ENCODE measurements around the gene SPNS2. TPM values are rescaled to one million over a fixed set of nuclear protein-coding genes. Genes with fewer than 3 reads are reported as not detected.

SPNS2 gene
- total RNA-seq, 1 experiment from 2014 or later: 0.33 TPM

DNA sequence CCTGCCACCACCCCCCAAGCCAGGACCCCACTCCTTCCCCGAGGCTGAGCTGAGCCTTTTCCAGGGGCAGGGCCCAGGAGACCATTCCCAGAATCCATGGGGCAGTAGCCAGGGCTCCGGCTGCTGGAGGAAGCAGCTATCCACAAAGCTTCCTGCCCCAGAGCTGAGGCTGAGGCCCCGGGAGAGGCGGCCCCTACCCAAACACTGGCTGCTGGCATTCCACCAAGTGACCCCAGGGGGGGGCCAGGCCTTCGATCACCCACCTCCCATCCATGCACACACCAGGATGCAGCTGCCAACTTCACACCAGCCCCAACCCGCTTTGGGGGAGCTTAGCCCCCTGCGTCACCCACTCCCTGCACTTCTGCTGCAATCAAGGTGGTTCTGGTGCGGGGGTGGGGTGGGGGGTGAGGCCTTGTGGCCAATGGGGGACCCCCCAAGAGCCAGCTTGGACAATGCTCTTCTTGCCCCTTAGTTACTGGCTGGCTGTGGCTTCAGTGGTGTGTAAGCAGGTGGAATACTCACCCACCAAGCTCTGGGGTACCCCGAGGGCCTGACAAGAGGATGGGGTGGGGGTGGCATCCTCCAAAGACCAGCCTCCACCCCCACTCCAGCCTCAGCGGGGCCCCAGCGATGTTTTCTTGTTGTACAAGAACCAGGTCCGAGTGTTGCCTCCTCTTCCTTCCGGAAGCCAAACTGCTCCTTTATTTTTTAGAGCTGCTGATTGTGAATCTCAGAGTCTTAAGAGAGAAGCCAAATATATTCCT lies 39.7 kb downstream of the SPNS2 start:
- H3T11ph ChIP-seq (ENCODE audit: low read length): no peak overlapping the region
- no peaks in the 10 kb centered on the region for H3K79me1 ChIP-seq (ENCODE audit: insufficient read depth, low read depth, low read length, poor library complexity, severe bottlenecking)
- H3K27ac Mint-ChIP-seq: no peak overlapping the region
- H3K9me3 Mint-ChIP-seq: no peaks in the 10 kb centered on the region
- no peak overlapping the region for H2BK5ac ChIP-seq (ENCODE audit: insufficient read length, low read length)
- no peak overlapping the region for H2BK15ac ChIP-seq (ENCODE audit: low read depth, low read length)
- no peak overlapping the region for H3K4me3 Mint-ChIP-seq
- no peak overlapping the region for H4K91ac ChIP-seq (ENCODE audit: insufficient read length, low read depth, low read length)
- H4K5ac ChIP-seq (ENCODE audit: insufficient read length, low read depth, low read length): no peak overlapping the region
- H3K79me2 ChIP-seq (ENCODE audit: insufficient read depth, low read length): no peaks in the 10 kb centered on the region
- no peak overlapping the region for H3K27ac ChIP-seq (ENCODE audit: insufficient read length, low read depth, low read length)
- no peak overlapping the region for H2AFZ ChIP-seq (ENCODE audit: low read length)
- TF ChIP-seq CTCF (conservative IDR thresholded peaks at IDR 0.05): no peak
- H4K20me1 ChIP-seq (ENCODE audit: control insufficient read depth, insufficient read depth, insufficient read length): peaks cover 5% of the 10 kb centered on the region
- no peak overlapping the region for H3K9ac ChIP-seq (ENCODE audit: extremely low read depth, insufficient read length, low read length)
- H3K4ac ChIP-seq (ENCODE audit: low read depth, low read length): no peak overlapping the region
- no peak overlapping the region for H3K14ac ChIP-seq (ENCODE audit: insufficient read depth, low read length)
- H3K27me3 ChIP-seq (ENCODE audit: insufficient read depth, low read length): no peaks in the 10 kb centered on the region
- H3K4me1 ChIP-seq (ENCODE audit: insufficient read depth, low read length): no peaks in the 10 kb centered on the region; the same call in 1 of the 2 replicates
- H3K9me3 ChIP-seq (ENCODE audit: control insufficient read depth, low read depth, low read length): no peaks in the 10 kb centered on the region
- no peak overlapping the region for H3K4me2 ChIP-seq (ENCODE audit: insufficient read depth, insufficient read length, low read length)
- WGBS (ENCODE audit: extremely low coverage, insufficient read length, low lambda C conversion rate): no CpG with 5 or more reads among the region's 13 CpGs
- no peak for DNase-seq
- H3K4me1 Mint-ChIP-seq: peaks cover 19 to 20% of the 10 kb centered on the region in 2 experiments
- no peak overlapping the region for H3K18ac ChIP-seq (ENCODE audit: insufficient read length, low read depth, low read length)
- H2BK120ac ChIP-seq (ENCODE audit: low read depth, low read length, poor library complexity, severe bottlenecking): no peak overlapping the region
- no peak overlapping the region for H2AK5ac ChIP-seq (ENCODE audit: insufficient read length, low read length)
- peaks cover 14 to 58% (median 34%) of the 10 kb centered on the region in 3 experiments for H3K36me3 Mint-ChIP-seq (ENCODE audit: insufficient read depth in 1 of 3, low read depth in 3 of 3)
- H3K23me2 ChIP-seq (ENCODE audit: insufficient read length, low read depth, low read length, poor library complexity, severe bottlenecking): no peaks in the 10 kb centered on the region
- no peak overlapping the region for H3K23ac ChIP-seq (ENCODE audit: insufficient read length, low read depth, low read length)
- no peak overlapping the region for H3K56ac ChIP-seq (ENCODE audit: insufficient read length, low read depth, low read length)
- H3K27me3 Mint-ChIP-seq (ENCODE audit: low read depth): peaks cover 18% of the 10 kb centered on the region
- H2BK20ac ChIP-seq (ENCODE audit: low read depth, low read length, poor library complexity, severe bottlenecking): no peak overlapping the region
- no peak overlapping the region for H2BK12ac ChIP-seq (ENCODE audit: insufficient read length, low read depth, low read length)
- no peak overlapping the region for H4K8ac ChIP-seq (replicated peaks; ENCODE audit: insufficient read length, low read depth, low read length)
